Measurements from ENCODE around the gene C12orf75.
A peak's percentile ranks its signal among the peaks of the same experiment; 100 is the strongest.

The C12orf75 gene

GRCh38 chr12:105315726-105316125 lies 14.8 kb upstream of the C12orf75 start:
- Histone ChIP-seq H3K4me3 (ENCODE audit: low read length) (no peak overlapping the region), H3K4me1 (ENCODE audit: control insufficient read depth, insufficient read depth, low read length) (no peaks in the 10 kb centered on the region), H3K27me3 (ENCODE audit: control insufficient read depth, insufficient read depth, low read length) (no peaks in the 10 kb centered on the region), H3K9ac (ENCODE audit: low read length) (no peak overlapping the region), H3K27ac (ENCODE audit: low read depth, low read length) (no peak overlapping the region), H3K36me3 (ENCODE audit: control insufficient read depth, insufficient read depth, low read length) (no peaks in the 10 kb centered on the region)

- no peaks in the 10 kb centered on the region for H3K36me3 ChIP-seq (ENCODE audit: control insufficient read depth, insufficient read depth, low read length)
- no peak overlapping the region for H3K27ac ChIP-seq (ENCODE audit: low read depth, low read length)
- H3K4me3 ChIP-seq (ENCODE audit: low read length), result no peak overlapping the region
- no peaks in the 10 kb centered on the region for H3K4me1 ChIP-seq (ENCODE audit: control insufficient read depth, insufficient read depth, low read length)
- H3K27me3 ChIP-seq (ENCODE audit: control insufficient read depth, insufficient read depth, low read length), result no peaks in the 10 kb centered on the region
- no peak overlapping the region for H3K9ac ChIP-seq (ENCODE audit: low read length)
Observed at GRCh38 chr12:105316931-105317852, 13.3 kb upstream of the C12orf75 start.

GRCh38 chr12:105317942-105318621 lies 12.4 kb upstream of the C12orf75 start:
- no peaks in the 10 kb centered on the region for H3K4me1 ChIP-seq (ENCODE audit: control insufficient read depth, insufficient read depth, low read length)
- no peaks in the 10 kb centered on the region for H3K27me3 ChIP-seq (ENCODE audit: control insufficient read depth, insufficient read depth, low read length)
- no peak overlapping the region for H3K27ac ChIP-seq (ENCODE audit: low read depth, low read length)
- no peak overlapping the region for H3K9ac ChIP-seq (ENCODE audit: low read length)
- no peaks in the 10 kb centered on the region for H3K36me3 ChIP-seq (ENCODE audit: control insufficient read depth, insufficient read depth, low read length)
- no peak overlapping the region for H3K4me3 ChIP-seq (ENCODE audit: low read length)

- no peaks in the 10 kb centered on the region for H3K4me1 ChIP-seq (ENCODE audit: control insufficient read depth, insufficient read depth, low read length)
- no peaks in the 10 kb centered on the region for H3K36me3 ChIP-seq (ENCODE audit: control insufficient read depth, insufficient read depth, low read length)
- H3K27me3 ChIP-seq (ENCODE audit: control insufficient read depth, insufficient read depth, low read length), result no peaks in the 10 kb centered on the region
- H3K4me3 ChIP-seq (ENCODE audit: low read length), result no peak overlapping the region
- no peak overlapping the region for H3K27ac ChIP-seq (ENCODE audit: low read depth, low read length)
- no peak overlapping the region for H3K9ac ChIP-seq (ENCODE audit: low read length)
Observed at GRCh38 chr12:105318651-105319483, 11.6 kb upstream of the C12orf75 start.

GRCh38 chr12:105319691-105320209 lies 10.7 kb upstream of the C12orf75 start:
- Histone ChIP-seq H3K36me3 (ENCODE audit: control insufficient read depth, insufficient read depth, low read length) (no peaks in the 10 kb centered on the region), H3K9ac (ENCODE audit: low read length) (no peak overlapping the region), H3K4me1 (ENCODE audit: control insufficient read depth, insufficient read depth, low read length) (no peaks in the 10 kb centered on the region), H3K4me3 (ENCODE audit: low read length) (no peak overlapping the region), H3K27me3 (ENCODE audit: control insufficient read depth, insufficient read depth, low read length) (no peaks in the 10 kb centered on the region), H3K27ac (ENCODE audit: low read depth, low read length) (no peak overlapping the region)

- Histone ChIP-seq H3K27me3 (ENCODE audit: control insufficient read depth, insufficient read depth, low read length) (no peaks in the 10 kb centered on the region), H3K4me1 (ENCODE audit: control insufficient read depth, insufficient read depth, low read length) (no peaks in the 10 kb centered on the region), H3K36me3 (ENCODE audit: control insufficient read depth, insufficient read depth, low read length) (no peaks in the 10 kb centered on the region), H3K4me3 (ENCODE audit: low read length) (no peak overlapping the region), H3K9ac (ENCODE audit: low read length) (no peak overlapping the region), H3K27ac (ENCODE audit: low read depth, low read length) (no peak overlapping the region)
Observed at GRCh38 chr12:105321125-105321524, 9.4 kb upstream of the C12orf75 start.

- no peaks in the 10 kb centered on the region for H3K27me3 ChIP-seq (ENCODE audit: control insufficient read depth, insufficient read depth, low read length)
- no peaks in the 10 kb centered on the region for H3K4me1 ChIP-seq (ENCODE audit: control insufficient read depth, insufficient read depth, low read length)
- no peaks in the 10 kb centered on the region for H3K36me3 ChIP-seq (ENCODE audit: control insufficient read depth, insufficient read depth, low read length)
- H3K4me3 ChIP-seq (ENCODE audit: low read length), result no peak overlapping the region
- H3K27ac ChIP-seq (ENCODE audit: low read depth, low read length), result no peak overlapping the region
- H3K9ac ChIP-seq (ENCODE audit: low read length), result no peak overlapping the region
Observed at GRCh38 chr12:105322070-105322469, 8.4 kb upstream of the C12orf75 start.

GRCh38 chr12:105324704-105325103 lies 5.8 kb upstream of the C12orf75 start:
- Histone ChIP-seq H3K4me1 (ENCODE audit: control insufficient read depth, insufficient read depth, low read length) (no peaks in the 10 kb centered on the region), H3K4me3 (ENCODE audit: low read length) (no peak overlapping the region), H3K36me3 (ENCODE audit: control insufficient read depth, insufficient read depth, low read length) (no peaks in the 10 kb centered on the region), H3K27me3 (ENCODE audit: control insufficient read depth, insufficient read depth, low read length) (no peaks in the 10 kb centered on the region), H3K9ac (ENCODE audit: low read length) (no peak overlapping the region), H3K27ac (ENCODE audit: low read depth, low read length) (no peak overlapping the region)

- Histone ChIP-seq H3K36me3 (ENCODE audit: control insufficient read depth, insufficient read depth, low read length) (no peaks in the 10 kb centered on the region), H3K4me3 (ENCODE audit: low read length) (no peak overlapping the region), H3K4me1 (ENCODE audit: control insufficient read depth, insufficient read depth, low read length) (peaks cover 4% of the 10 kb centered on the region), H3K27ac (ENCODE audit: low read depth, low read length) (no peak overlapping the region), H3K27me3 (ENCODE audit: control insufficient read depth, insufficient read depth, low read length) (no peaks in the 10 kb centered on the region), H3K9ac (ENCODE audit: low read length) (no peak overlapping the region)
Observed at GRCh38 chr12:105325117-105325516, 5.4 kb upstream of the C12orf75 start.

- H3K4me1 ChIP-seq (ENCODE audit: control insufficient read depth, insufficient read depth, low read length), result peaks cover 5% of the 10 kb centered on the region
- H3K9ac ChIP-seq (ENCODE audit: low read length), result no peak overlapping the region
- no peaks in the 10 kb centered on the region for H3K27me3 ChIP-seq (ENCODE audit: control insufficient read depth, insufficient read depth, low read length)
- H3K27ac ChIP-seq (ENCODE audit: low read depth, low read length), result no peak overlapping the region
- peak overlapping the region; percentile 66 for H3K4me3 ChIP-seq (ENCODE audit: low read length)
- no peaks in the 10 kb centered on the region for H3K36me3 ChIP-seq (ENCODE audit: control insufficient read depth, insufficient read depth, low read length)
Observed at GRCh38 chr12:105329926-105330282, 587 bp upstream of the C12orf75 start.

GRCh38 chr12:105330931-105331804 lies 677 bp downstream of the C12orf75 start:
- Histone ChIP-seq H3K4me1 (ENCODE audit: control insufficient read depth, insufficient read depth, low read length) (peaks cover 5% of the 10 kb centered on the region), H3K27me3 (ENCODE audit: control insufficient read depth, insufficient read depth, low read length) (no peaks in the 10 kb centered on the region), H3K36me3 (ENCODE audit: control insufficient read depth, insufficient read depth, low read length) (no peaks in the 10 kb centered on the region), H3K4me3 (ENCODE audit: low read length) (peak overlapping the region; percentile 66), H3K9ac (ENCODE audit: low read length) (no peak overlapping the region), H3K27ac (ENCODE audit: low read depth, low read length) (no peak overlapping the region)
